ENCODE results near the gene CTTNBP2. TPM values are rescaled to one million over a fixed set of nuclear protein-coding genes. Genes with fewer than 3 reads are reported as not detected.

The CTTNBP2 gene
- polyA plus RNA-seq (2012; ENCODE audit: insufficient read depth, insufficient read length) = not detected

- DNase-seq (ENCODE audit: low read depth, low spot score) = no peak
- H3K4me3 ChIP-seq (ENCODE audit: low read length) = no peak within 1 kb of the TSS
Observed at GRCh38 chr7:117873310-117874190, at the start of gene CTTNBP2. CTTNBP2 (minus strand) TSS chr7:117873441; CDS start chr7:117873415, 26 bp downstream.

GRCh38 chr7:117916309-117916708, 43.1 kb upstream of the CTTNBP2 start:
- no peak overlapping the region for H3K4me3 ChIP-seq (ENCODE audit: low read length)
- DNase-seq (ENCODE audit: low read depth, low spot score) = no peak

- DNase-seq (ENCODE audit: low read depth, low spot score) = no peak
- H3K4me3 ChIP-seq (ENCODE audit: low read length) = no peak overlapping the region
Observed at GRCh38 chr7:117912421-117912820, 39.2 kb upstream of the CTTNBP2 start.

- no peak for DNase-seq (ENCODE audit: low read depth, low spot score)
- H3K4me3 ChIP-seq (ENCODE audit: low read length) = no peak overlapping the region
Observed at GRCh38 chr7:117908031-117908795, 35.0 kb upstream of the CTTNBP2 start.

- no peak overlapping the region for H3K4me3 ChIP-seq (ENCODE audit: low read length)
- DNase-seq (ENCODE audit: low read depth, low spot score) = no peak
Observed at GRCh38 chr7:117907049-117907640, 33.9 kb upstream of the CTTNBP2 start.

GRCh38 chr7:117902314-117902889, 29.2 kb upstream of the CTTNBP2 start:
- DNase-seq (ENCODE audit: low read depth, low spot score) = no peak
- no peak overlapping the region for H3K4me3 ChIP-seq (ENCODE audit: low read length)

GRCh38 chr7:117901089-117901797, 28.0 kb upstream of the CTTNBP2 start:
- no peak for DNase-seq (ENCODE audit: low read depth, low spot score)
- H3K4me3 ChIP-seq (ENCODE audit: low read length) = no peak overlapping the region

- DNase-seq (ENCODE audit: low read depth, low spot score) = no peak
- H3K4me3 ChIP-seq (ENCODE audit: low read length) = no peak overlapping the region
Observed at GRCh38 chr7:117896339-117896738, 23.1 kb upstream of the CTTNBP2 start.

GRCh38 chr7:117895276-117895675, 22.0 kb upstream of the CTTNBP2 start:
- H3K4me3 ChIP-seq (ENCODE audit: low read length) = no peak overlapping the region
- no peak for DNase-seq (ENCODE audit: low read depth, low spot score)

- DNase-seq (ENCODE audit: low read depth, low spot score) = no peak
- no peak overlapping the region for H3K4me3 ChIP-seq (ENCODE audit: low read length)
Observed at GRCh38 chr7:117894037-117894436, 20.8 kb upstream of the CTTNBP2 start.

- DNase-seq (ENCODE audit: low read depth, low spot score) = no peak
- H3K4me3 ChIP-seq (ENCODE audit: low read length) = no peak overlapping the region
Observed at GRCh38 chr7:117892821-117893220, 19.6 kb upstream of the CTTNBP2 start.

GRCh38 chr7:117889611-117890010, 16.4 kb upstream of the CTTNBP2 start:
- no peak overlapping the region for H3K4me3 ChIP-seq (ENCODE audit: low read length)
- DNase-seq (ENCODE audit: low read depth, low spot score) = no peak

- no peak for DNase-seq (ENCODE audit: low read depth, low spot score)
- no peak overlapping the region for H3K4me3 ChIP-seq (ENCODE audit: low read length)
Observed at GRCh38 chr7:117888627-117889026, 15.4 kb upstream of the CTTNBP2 start.

GRCh38 chr7:117882594-117882993, 9.4 kb upstream of the CTTNBP2 start:
- DNase-seq (ENCODE audit: low read depth, low spot score) = no peak

GRCh38 chr7:117876761-117877160, 3.5 kb upstream of the CTTNBP2 start:
- no peak for DNase-seq (ENCODE audit: low read depth, low spot score)
- no peak overlapping the region for H3K4me3 ChIP-seq (ENCODE audit: low read length)

More at GRCh38 chr7:117882594-117882993, 9.4 kb upstream of the CTTNBP2 start:
- H3K4me3 ChIP-seq (ENCODE audit: low read length) = no peak overlapping the region

- H3K4me3 ChIP-seq (ENCODE audit: low read length) = no peak overlapping the region
- no peak for DNase-seq (ENCODE audit: low read depth, low spot score)
Observed at GRCh38 chr7:117875566-117875965, 2.3 kb upstream of the CTTNBP2 start.

GRCh38 chr7:117874191-117874700, 1.0 kb upstream of the CTTNBP2 start:
- no peak overlapping the region for H3K4me3 ChIP-seq (ENCODE audit: low read length)
- no peak for DNase-seq (ENCODE audit: low read depth, low spot score)

- no peak overlapping the region for H3K4me3 ChIP-seq (ENCODE audit: low read length)
- no peak for DNase-seq (ENCODE audit: low read depth, low spot score)
Observed at GRCh38 chr7:117872561-117873309, 506 bp downstream of the CTTNBP2 start.

All from Jurkat, Clone E6-1 (cell line).